Measurements from ENCODE around the gene RHEB. TPM values are rescaled to one million over a fixed set of nuclear protein-coding genes. Genes with fewer than 3 reads are reported as not detected.

RHEB gene
- total RNA-seq, 1 experiment from 2014 or later: 114 TPM

DNA sequence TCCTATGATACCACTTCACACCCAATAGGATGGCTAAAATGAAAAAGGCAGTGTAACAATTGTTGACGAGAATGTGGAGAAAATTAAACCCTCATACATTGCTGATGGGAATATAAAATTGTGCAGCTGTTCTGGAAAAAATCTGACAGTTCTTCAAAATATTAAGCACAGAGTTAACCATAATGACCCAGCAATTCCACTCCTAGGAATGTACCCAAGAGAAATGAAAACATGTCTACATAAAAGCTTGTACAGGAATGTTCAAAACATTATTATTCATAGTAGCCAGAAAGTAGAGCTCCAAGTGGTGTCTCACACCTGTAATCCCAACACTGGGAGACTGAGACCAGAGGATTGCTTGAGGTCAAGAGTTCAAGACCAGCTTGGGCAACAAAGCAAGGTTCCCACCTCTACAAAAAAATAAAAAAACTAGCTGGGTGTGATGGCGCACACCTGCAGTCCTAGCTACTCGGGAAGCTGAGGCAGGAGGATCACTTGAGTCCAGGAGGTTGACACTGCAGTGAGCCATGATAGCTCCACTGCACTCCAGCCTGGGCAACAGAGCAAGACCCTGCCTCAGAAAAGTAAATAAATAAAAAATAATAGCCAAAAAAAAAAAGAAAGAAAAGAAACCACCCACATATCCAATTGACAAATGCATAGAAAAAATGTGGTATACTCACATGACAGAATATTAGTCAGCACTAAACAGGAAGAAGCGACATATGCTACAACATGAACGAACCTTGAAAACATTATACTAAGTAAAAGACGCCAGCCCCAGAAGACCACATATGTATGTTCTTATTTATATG, 5.0 kb downstream of the RHEB start:
- Histone ChIP-seq H2AFZ (ENCODE audit: low read length) (no peak overlapping the region), H3K27me3 (ENCODE audit: insufficient read depth, low read length) (no peaks in the 10 kb centered on the region), H3K18ac (ENCODE audit: insufficient read length, low read depth, low read length) (no peak overlapping the region), H2BK15ac (ENCODE audit: low read depth, low read length) (no peak overlapping the region), H4K8ac (replicated peaks; ENCODE audit: insufficient read length, low read depth, low read length) (no peak overlapping the region), H4K20me1 (ENCODE audit: control insufficient read depth, insufficient read depth, insufficient read length) (peaks cover 3% of the 10 kb centered on the region), H3K4me2 (ENCODE audit: insufficient read depth, insufficient read length, low read length) (no peak overlapping the region), H3K4ac (ENCODE audit: low read depth, low read length) (no peak overlapping the region), H3K14ac (ENCODE audit: insufficient read depth, low read length) (no peak overlapping the region), H2BK20ac (ENCODE audit: low read depth, low read length, poor library complexity, severe bottlenecking) (no peak overlapping the region), H3K79me1 (ENCODE audit: insufficient read depth, low read depth, low read length, poor library complexity, severe bottlenecking) (peaks cover 2% of the 10 kb centered on the region), H3K23me2 (ENCODE audit: insufficient read length, low read depth, low read length, poor library complexity, severe bottlenecking) (peaks cover 10% of the 10 kb centered on the region), H2BK120ac (ENCODE audit: low read depth, low read length, poor library complexity, severe bottlenecking) (no peak overlapping the region), H2BK12ac (ENCODE audit: insufficient read length, low read depth, low read length) (no peak overlapping the region), H2BK5ac (ENCODE audit: insufficient read length, low read length) (no peak overlapping the region), H3K56ac (ENCODE audit: insufficient read length, low read depth, low read length) (no peak overlapping the region), H3K79me2 (ENCODE audit: insufficient read depth, low read length) (peaks cover 83% of the 10 kb centered on the region), H2AK5ac (ENCODE audit: insufficient read length, low read length) (no peak overlapping the region), H3K9me3 (ENCODE audit: control insufficient read depth, low read depth, low read length) (no peaks in the 10 kb centered on the region), H3K9ac (ENCODE audit: extremely low read depth, insufficient read length, low read length) (no peak overlapping the region), H4K5ac (ENCODE audit: insufficient read length, low read depth, low read length) (no peak overlapping the region), H4K91ac (ENCODE audit: insufficient read length, low read depth, low read length) (no peak overlapping the region), H3K4me1 (ENCODE audit: insufficient read depth, low read length) (no peaks in the 10 kb centered on the region; the same call in 1 of the 2 replicates), H3K23ac (ENCODE audit: insufficient read length, low read depth, low read length) (no peak overlapping the region), H3T11ph (ENCODE audit: low read length) (no peak overlapping the region), H3K27ac (ENCODE audit: insufficient read length, low read depth, low read length) (no peak overlapping the region)
- DNase-seq: no peak
- Mint-ChIP-seq H3K27me3 (ENCODE audit: low read depth) (no peaks in the 10 kb centered on the region), H3K4me3 (no peak overlapping the region), H3K4me1 (peaks cover 58% of the 10 kb centered on the region in 2 experiments), H3K27ac (peak overlapping the region in 1 of 3 experiments; percentile 23; a peak in 1 of 7 replicates), H3K9me3 (peaks cover 0 to under 1% of the 10 kb centered on the region in 2 experiments; a peak in 1 of 5 replicates), H3K36me3 (ENCODE audit: insufficient read depth in 1 of 3, low read depth in 3 of 3) (peaks cover 2 to 8% (median 7%) of the 10 kb centered on the region in 3 experiments; a peak in 3 of 7 replicates)
- TF ChIP-seq, protein P1, sequence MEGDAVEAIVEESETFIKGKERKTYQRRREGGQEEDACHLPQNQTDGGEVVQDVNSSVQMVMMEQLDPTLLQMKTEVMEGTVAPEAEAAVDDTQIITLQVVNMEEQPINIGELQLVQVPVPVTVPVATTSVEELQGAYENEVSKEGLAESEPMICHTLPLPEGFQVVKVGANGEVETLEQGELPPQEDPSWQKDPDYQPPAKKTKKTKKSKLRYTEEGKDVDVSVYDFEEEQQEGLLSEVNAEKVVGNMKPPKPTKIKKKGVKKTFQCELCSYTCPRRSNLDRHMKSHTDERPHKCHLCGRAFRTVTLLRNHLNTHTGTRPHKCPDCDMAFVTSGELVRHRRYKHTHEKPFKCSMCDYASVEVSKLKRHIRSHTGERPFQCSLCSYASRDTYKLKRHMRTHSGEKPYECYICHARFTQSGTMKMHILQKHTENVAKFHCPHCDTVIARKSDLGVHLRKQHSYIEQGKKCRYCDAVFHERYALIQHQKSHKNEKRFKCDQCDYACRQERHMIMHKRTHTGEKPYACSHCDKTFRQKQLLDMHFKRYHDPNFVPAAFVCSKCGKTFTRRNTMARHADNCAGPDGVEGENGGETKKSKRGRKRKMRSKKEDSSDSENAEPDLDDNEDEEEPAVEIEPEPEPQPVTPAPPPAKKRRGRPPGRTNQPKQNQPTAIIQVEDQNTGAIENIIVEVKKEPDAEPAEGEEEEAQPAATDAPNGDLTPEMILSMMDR (conservative IDR thresholded peaks at IDR 0.05): no peak
- WGBS (ENCODE audit: extremely low coverage, insufficient read length, low lambda C conversion rate): no CpG with 5 or more reads among the region's 6 CpGs

All from H9 (cell line).